SJCRH30 (cell line): ENCODE measurements around the gene PCSK4. TPM values are rescaled to one million over a fixed set of nuclear protein-coding genes. Genes with fewer than 3 reads are reported as not detected.
A peak's percentile ranks its signal among the peaks of the same experiment; 100 is the strongest.
"Not testable (repeated sequence)": the region's sequence is repeated elsewhere in the genome, so short reads cannot be mapped to it uniquely, and the experiment has no call there.

Experiments used
- DNase-seq, 2 experiments: peaks; one replicate each; pipeline ENCODE4 v3.0.0-alpha.2; 2015 to 2020
- H3K27ac ChIP-seq: fragments of 250-450 bp; sonication (Bioruptor Pico); 2 replicates; pipeline ENCODE4 v1.5.1; 2020; ENCODE audit warnings: mild to moderate bottlenecking, moderate library complexity
- H3K27me3 ChIP-seq: fragments of 250-450 bp; sonication (Bioruptor Pico); 2 replicates; pipeline ENCODE4 v1.5.1; 2020; ENCODE audit warnings: mild to moderate bottlenecking, moderate library complexity
- H3K36me3 ChIP-seq: fragments of 250-450 bp; sonication (Bioruptor Pico); 2 replicates; pipeline ENCODE4 v1.5.1; 2020; ENCODE audit warnings: mild to moderate bottlenecking, moderate library complexity
- H3K4me1 ChIP-seq: fragments of 250-450 bp; sonication (Bioruptor Pico); 2 replicates; pipeline ENCODE4 v1.5.1; 2020; ENCODE audit warnings: mild to moderate bottlenecking, moderate library complexity
- H3K4me3 ChIP-seq: fragments of 250-450 bp; sonication (Bioruptor Pico); 2 replicates; pipeline ENCODE4 v1.5.1; 2020; ENCODE audit warnings: mild to moderate bottlenecking, moderate library complexity
- H3K9me3 ChIP-seq: fragments of 250-450 bp; sonication (Bioruptor Pico); replicated peaks from 2 replicates; pipeline ENCODE4 v1.5.1; 2020; ENCODE audit warnings: mild to moderate bottlenecking, moderate library complexity
- total RNA-seq: library from RNA; depleted of rRNA; stranded (reverse); fragments of >200 nt; shearing (Covaris generic); gene quantifications from 2 replicates; pipeline ENCODE4 v1.2.3, GENCODE V29; 2014

PCSK4 gene
- total RNA-seq, 1 experiment from 2014 or later = 1.1 TPM

GRCh38 chr19:1503925-1504773, 14.0 kb upstream of the PCSK4 start:
- no peak overlapping the region for H3K27ac ChIP-seq
- H3K4me3 ChIP-seq = no peak overlapping the region
- H3K36me3 ChIP-seq = no peaks in the 10 kb centered on the region
- no peaks in the 10 kb centered on the region for H3K9me3 ChIP-seq
- peaks cover 30% of the 10 kb centered on the region for H3K27me3 ChIP-seq
- DNase-seq = no peak
- H3K4me1 ChIP-seq = peaks cover 7% of the 10 kb centered on the region; the same call in 1 of the 2 replicates

GRCh38 chr19:1503089-1503924, 13.2 kb upstream of the PCSK4 start:
- DNase-seq = peak; percentile 40 to 70
- H3K9me3 ChIP-seq = no peaks in the 10 kb centered on the region
- H3K27me3 ChIP-seq = peaks cover 30% of the 10 kb centered on the region
- peaks cover 7% of the 10 kb centered on the region; the same call in 1 of the 2 replicates for H3K4me1 ChIP-seq
- H3K27ac ChIP-seq = no peak overlapping the region
- no peaks in the 10 kb centered on the region for H3K36me3 ChIP-seq
- H3K4me3 ChIP-seq = no peak overlapping the region

DNA sequence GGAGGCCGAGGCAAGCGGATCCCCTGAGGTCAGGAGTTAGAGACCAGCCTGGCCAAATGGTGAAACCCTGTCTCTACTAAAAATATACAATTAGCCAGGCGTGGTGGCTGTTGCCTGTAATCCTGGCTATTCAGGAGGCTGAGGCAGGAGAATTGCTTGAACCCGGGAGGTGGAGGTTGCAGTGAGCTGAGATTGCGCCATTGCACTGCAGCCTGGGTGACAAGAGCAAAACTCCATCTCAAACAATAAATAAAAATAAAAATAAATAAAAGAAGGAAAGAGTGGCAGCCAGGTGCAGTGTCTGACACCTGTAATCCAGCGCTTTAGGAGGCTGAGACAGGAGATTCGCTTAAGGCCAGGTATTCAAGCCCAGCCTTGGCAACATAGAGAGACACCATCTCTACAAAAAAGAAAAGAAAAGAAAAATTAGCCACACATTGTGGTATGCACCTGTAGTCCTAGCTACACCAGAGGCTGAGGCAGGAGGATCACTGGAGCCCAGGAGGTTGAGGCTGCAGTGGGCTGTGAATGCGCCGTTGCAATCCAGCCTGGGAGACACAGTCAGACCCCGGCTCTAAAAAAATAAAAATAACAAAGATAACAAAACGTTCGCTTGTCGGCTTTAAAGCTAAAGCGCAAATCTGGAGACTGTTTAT, 12.4 kb upstream of the PCSK4 start:
- no peak overlapping the region for H3K4me3 ChIP-seq
- H3K36me3 ChIP-seq = no peaks in the 10 kb centered on the region
- DNase-seq = no peak
- no peak overlapping the region for H3K27ac ChIP-seq
- H3K4me1 ChIP-seq = peaks cover 7% of the 10 kb centered on the region; the same call in 1 of the 2 replicates
- peaks cover 30% of the 10 kb centered on the region for H3K27me3 ChIP-seq
- H3K9me3 ChIP-seq = no peaks in the 10 kb centered on the region

DNA sequence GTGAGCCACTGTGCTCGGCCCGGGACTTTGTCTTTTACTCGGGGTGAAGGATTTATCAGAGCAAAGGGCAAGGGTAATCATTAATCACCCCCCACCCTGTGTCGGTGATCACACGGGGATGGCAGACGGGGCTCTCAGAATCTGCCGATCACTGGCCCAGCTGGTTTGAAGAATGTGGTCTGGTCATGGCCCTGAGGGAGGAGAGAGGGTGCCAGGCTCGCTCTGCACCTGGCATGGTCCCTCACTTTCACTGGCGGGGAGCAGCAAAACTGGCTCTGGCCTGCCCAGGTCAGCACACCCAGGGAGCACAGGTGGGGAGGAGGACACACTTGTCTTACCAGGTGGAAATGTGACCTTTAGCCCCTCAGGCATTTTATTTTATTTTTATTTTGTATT, 11.0 kb upstream of the PCSK4 start:
- Histone ChIP-seq H3K27ac (no peak overlapping the region), H3K27me3 (peaks cover 30% of the 10 kb centered on the region), H3K4me3 (no peak overlapping the region), H3K36me3 (no peaks in the 10 kb centered on the region), H3K9me3 (no peaks in the 10 kb centered on the region), H3K4me1 (peaks cover 7% of the 10 kb centered on the region; the same call in 1 of the 2 replicates)
- DNase-seq = no peak

DNA sequence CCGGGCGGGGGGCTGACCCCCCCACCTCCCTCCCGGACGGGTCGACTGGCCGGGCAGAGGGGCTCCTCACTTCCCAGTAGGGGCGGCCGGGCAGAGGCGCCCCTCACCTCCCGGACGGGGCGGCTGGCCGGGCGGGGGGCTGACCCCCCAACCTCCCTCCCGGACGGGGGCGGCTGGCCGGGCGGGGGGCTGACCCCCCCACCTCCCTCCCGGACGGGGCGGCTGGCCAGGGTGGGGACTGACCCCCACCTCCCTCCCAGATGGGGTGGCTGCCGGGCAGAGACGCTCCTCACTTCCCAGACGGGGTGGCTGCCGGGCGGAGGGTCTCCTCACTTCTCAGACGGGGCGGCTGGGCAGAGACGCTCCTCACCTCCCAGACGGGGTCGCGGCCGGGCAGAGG, 9.1 kb upstream of the PCSK4 start:
- H3K4me1 ChIP-seq, H3K9me3 ChIP-seq, DNase-seq, H3K27ac ChIP-seq, H3K36me3 ChIP-seq, H3K4me3 ChIP-seq: not testable (repeated sequence)
- H3K27me3 ChIP-seq = peaks cover 30% of the 10 kb centered on the region

GRCh38 chr19:1497578-1498235, 7.6 kb upstream of the PCSK4 start:
- H3K4me1 ChIP-seq = peaks cover 4% of the 10 kb centered on the region; the same call in 1 of the 2 replicates
- H3K9me3 ChIP-seq = no peaks in the 10 kb centered on the region
- peaks cover 15% of the 10 kb centered on the region; the same call in 1 of the 2 replicates for H3K27me3 ChIP-seq
- H3K4me3 ChIP-seq = no peak overlapping the region
- H3K36me3 ChIP-seq = no peaks in the 10 kb centered on the region
- no peak for DNase-seq
- H3K27ac ChIP-seq = no peak overlapping the region

DNA sequence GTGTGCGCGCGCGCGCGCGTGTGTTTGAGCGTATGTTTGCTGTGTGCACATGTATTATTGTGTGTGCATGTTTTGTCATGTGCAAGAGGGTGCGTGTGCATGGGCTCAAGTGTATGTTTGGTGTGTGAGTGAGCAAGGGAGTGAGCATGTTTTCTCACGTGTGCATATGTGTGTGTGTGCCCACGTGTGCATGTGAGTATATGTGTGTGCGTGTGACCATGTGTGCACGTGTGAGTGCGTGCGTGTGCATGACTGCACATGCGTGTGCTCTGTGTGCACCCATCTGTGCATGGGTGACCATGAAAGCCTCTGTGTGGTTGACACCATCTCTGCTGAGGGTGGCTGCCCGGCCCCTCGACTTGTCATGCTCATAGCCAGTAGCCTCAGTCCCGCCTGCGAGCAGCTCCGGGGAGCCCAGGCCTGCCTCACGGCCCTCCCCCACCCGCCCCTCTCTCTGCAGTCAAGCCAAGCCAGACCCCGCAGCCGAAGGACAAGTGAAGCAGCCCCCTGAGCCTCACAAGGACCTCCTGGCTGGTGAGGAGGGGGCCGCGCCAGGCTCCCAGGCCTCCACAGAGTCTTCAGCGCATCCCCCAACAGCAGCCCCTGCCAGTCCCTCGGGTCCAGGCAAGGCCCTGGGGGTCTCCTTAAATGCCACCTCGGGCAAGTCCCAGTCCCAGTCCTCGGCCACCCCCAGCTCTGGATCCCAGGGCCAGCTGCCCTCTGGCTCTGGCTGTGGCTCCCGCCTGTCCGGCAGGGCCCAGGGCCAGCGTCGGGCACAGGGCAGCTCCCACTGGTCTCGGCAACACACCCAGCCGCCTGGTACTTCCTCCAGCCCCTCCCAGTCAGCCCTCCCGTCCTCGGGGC, 6.8 kb upstream of the PCSK4 start:
- DNase-seq = no peak
- Histone ChIP-seq H3K4me3 (no peak overlapping the region), H3K27ac (no peak overlapping the region), H3K4me1 (peaks cover 4% of the 10 kb centered on the region; the same call in 1 of the 2 replicates), H3K9me3 (no peaks in the 10 kb centered on the region), H3K36me3 (no peaks in the 10 kb centered on the region), H3K27me3 (peaks cover 8% of the 10 kb centered on the region; the same call in 1 of the 2 replicates)

- peaks cover 2% of the 10 kb centered on the region; the same call in 1 of the 2 replicates for H3K4me1 ChIP-seq
- peaks cover 1% of the 10 kb centered on the region; the same call in 1 of the 2 replicates for H3K27me3 ChIP-seq
- no peak for DNase-seq
Measured at GRCh38 chr19:1495799-1496713, 5.9 kb upstream of the PCSK4 start.

GRCh38 chr19:1495051-1495798, 5.1 kb upstream of the PCSK4 start:
- no peaks in the 10 kb centered on the region; the same call in 1 of the 2 replicates for H3K27me3 ChIP-seq

More at GRCh38 chr19:1495799-1496713, 5.9 kb upstream of the PCSK4 start:
- Histone ChIP-seq H3K4me3 (no peak overlapping the region), H3K36me3 (no peaks in the 10 kb centered on the region), H3K9me3 (no peaks in the 10 kb centered on the region), H3K27ac (no peak overlapping the region)

GRCh38 chr19:1494115-1494815, 4.1 kb upstream of the PCSK4 start:
- peaks cover 6% of the 10 kb centered on the region for H3K4me1 ChIP-seq
- no peak overlapping the region for H3K4me3 ChIP-seq
- DNase-seq = no peak
- no peaks in the 10 kb centered on the region; the same call in 1 of the 2 replicates for H3K27me3 ChIP-seq
- no peaks in the 10 kb centered on the region for H3K36me3 ChIP-seq
- no peaks in the 10 kb centered on the region for H3K9me3 ChIP-seq
- no peak overlapping the region for H3K27ac ChIP-seq

More at GRCh38 chr19:1495051-1495798, 5.1 kb upstream of the PCSK4 start:
- H3K36me3 ChIP-seq = no peaks in the 10 kb centered on the region
- no peak for DNase-seq
- H3K4me3 ChIP-seq = no peak overlapping the region
- H3K27ac ChIP-seq = no peak overlapping the region
- no peaks in the 10 kb centered on the region for H3K4me1 ChIP-seq
- H3K9me3 ChIP-seq = no peaks in the 10 kb centered on the region

GRCh38 chr19:1492474-1493006, 2.4 kb upstream of the PCSK4 start:
- DNase-seq = no peak
- H3K27ac ChIP-seq = no peak overlapping the region
- H3K4me1 ChIP-seq = peaks cover 6% of the 10 kb centered on the region
- H3K36me3 ChIP-seq = no peaks in the 10 kb centered on the region
- H3K9me3 ChIP-seq = no peaks in the 10 kb centered on the region
- no peak overlapping the region for H3K4me3 ChIP-seq
- no peaks in the 10 kb centered on the region; the same call in 1 of the 2 replicates for H3K27me3 ChIP-seq
